GM20000 (cell line): Measurements from ENCODE around the gene RBPMS2.

ENCODE experiments used
- DNase-seq: peaks from one replicate; pipeline ENCODE4 v3.0.0; 2012; ENCODE audit warnings: low spot score
- CTCF ChIP-seq: IDR thresholded peaks from 2 replicates; pipeline ENCODE4 v1.5.1; 2012; ENCODE audit warnings: mild to moderate bottlenecking, control low read depth; ENCODE audit errors: extremely low read depth, missing control alignments

Gene RBPMS2

DNA sequence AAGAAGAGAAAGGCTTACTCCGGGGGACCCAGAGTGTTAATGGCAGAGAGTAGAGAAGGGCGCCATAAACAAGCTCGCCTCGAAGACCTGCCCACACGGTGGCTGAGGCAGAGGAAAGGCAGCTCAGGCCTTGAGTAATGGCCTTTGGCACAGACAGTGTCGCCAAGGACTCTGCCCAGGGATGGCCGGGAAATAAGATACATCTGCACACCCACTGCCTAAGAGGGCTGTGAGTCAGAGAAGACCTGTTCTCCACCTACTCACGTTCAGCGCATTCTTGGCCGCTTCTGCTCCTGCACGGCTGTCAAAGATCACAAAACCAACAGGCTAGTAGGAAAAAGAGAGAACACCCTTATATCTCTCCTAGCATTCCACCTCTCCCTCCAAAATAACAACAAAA is 26.2 kb downstream of the RBPMS2 start:
- DNase-seq, result no peak
- TF ChIP-seq CTCF, result no peak

DNA sequence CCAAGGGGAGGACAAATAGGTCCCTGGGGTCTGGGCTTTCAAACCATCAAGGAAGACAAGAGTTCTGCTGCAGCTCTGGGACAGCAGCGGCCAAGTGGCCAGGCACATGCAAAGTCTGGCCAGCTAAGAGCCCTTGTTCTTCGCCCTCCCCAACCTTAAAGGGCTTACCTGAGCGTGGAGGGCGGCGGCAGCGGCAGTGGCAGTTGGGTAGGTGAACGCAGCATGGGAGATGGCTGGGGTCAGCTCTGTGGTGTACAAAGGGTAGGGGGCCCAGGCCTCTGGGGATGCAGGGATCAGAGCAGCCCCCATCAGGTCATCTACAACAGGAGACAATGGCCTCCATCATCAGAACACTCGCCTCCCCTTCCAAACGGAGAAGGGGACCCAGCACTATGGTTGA is 27.1 kb downstream of the RBPMS2 start:
- TF ChIP-seq CTCF, result no peak
- no peak for DNase-seq

GRCh38 chr15:64747578-64747977 is 27.8 kb downstream of the RBPMS2 start:
- no peak for DNase-seq
- no peak for TF ChIP-seq CTCF

- no peak for DNase-seq
- no peak for TF ChIP-seq CTCF
Measured at GRCh38 chr15:64746921-64747320, 28.5 kb downstream of the RBPMS2 start.

DNA sequence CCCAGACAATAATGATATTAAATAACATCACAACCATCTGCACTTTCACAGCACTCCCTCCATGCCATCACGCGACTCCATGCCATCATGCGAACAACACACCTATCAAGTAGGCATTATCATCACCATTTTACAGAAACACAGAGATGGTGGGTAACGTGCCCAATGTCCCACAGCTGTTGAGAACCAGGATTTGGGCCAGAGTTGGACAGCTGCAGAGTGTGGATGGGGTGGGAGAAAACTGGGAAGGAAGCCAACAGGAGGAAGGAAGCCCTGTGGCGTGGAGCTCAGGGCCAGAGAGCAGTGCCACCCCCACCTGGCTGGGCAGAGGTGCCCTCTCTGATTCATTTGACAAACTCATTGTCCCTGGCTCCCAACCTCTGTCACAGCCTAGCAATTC is 29.0 kb downstream of the RBPMS2 start:
- no peak for TF ChIP-seq CTCF
- DNase-seq, result no peak

GRCh38 chr15:64743691-64744090 is 31.7 kb downstream of the RBPMS2 start:
- TF ChIP-seq CTCF, result no peak
- no peak for DNase-seq

DNA sequence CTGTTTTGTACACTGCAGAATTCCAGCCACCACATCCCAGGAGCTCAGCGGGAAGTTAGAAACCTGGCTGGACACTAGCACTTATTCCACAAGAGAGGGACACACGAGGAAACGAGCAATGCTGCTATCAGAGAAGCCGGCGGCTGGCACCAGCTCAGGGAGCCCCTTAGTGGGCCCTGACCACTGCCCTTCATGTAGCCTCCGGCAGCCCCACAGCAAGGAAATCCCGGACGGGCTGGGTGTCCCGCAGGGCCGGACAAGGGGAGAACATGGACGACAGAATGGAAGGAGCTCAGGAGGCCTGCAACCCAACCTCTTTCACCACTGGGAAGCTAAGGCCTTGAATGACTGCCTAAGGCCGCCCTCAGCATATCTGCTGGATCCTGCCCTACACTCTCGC is 32.5 kb downstream of the RBPMS2 start:
- TF ChIP-seq CTCF, result no peak
- no peak for DNase-seq
